ENCODE measurements around the gene EEF1AKMT4.
"Not testable (repeated sequence)": the region's sequence is repeated elsewhere in the genome, so short reads cannot be mapped to it uniquely, and the experiment has no call there.

EEF1AKMT4 gene

GRCh38 chr3:184261270-184261853 lies 11.9 kb downstream of the EEF1AKMT4 start, which contains the start of gene CAMK2N2:
Gene CAMK2N2 (minus strand): TSS chr3:184261553. CDS start chr3:184261285, 268 bp downstream.
- DNase-seq = no peak

- no peak for DNase-seq
Observed at GRCh38 chr3:184261854-184262763, 12.6 kb downstream of the EEF1AKMT4 start.

- no peak for DNase-seq
Observed at GRCh38 chr3:184262764-184263179, 13.3 kb downstream of the EEF1AKMT4 start.

GRCh38 chr3:184267249-184267648 lies 17.8 kb downstream of the EEF1AKMT4 start:
- DNase-seq = not testable (repeated sequence)

GRCh38 chr3:184272269-184272668 lies 22.8 kb downstream of the EEF1AKMT4 start:
- no peak for DNase-seq

- no peak for DNase-seq
Observed at GRCh38 chr3:184275381-184275701, 25.9 kb downstream of the EEF1AKMT4 start.

GRCh38 chr3:184275961-184276910 lies 26.8 kb downstream of the EEF1AKMT4 start, which contains the start of gene ECE2:
Gene ECE2 (plus strand): TSS chr3:184276022. CDS start chr3:184276154, 132 bp downstream.
- no peak for DNase-seq

- no peak for DNase-seq
Observed at GRCh38 chr3:184277366-184277765, 27.9 kb downstream of the EEF1AKMT4 start.

- DNase-seq = no peak
Observed at GRCh38 chr3:184282941-184283340, 33.5 kb downstream of the EEF1AKMT4 start.

- DNase-seq = no peak
Observed at GRCh38 chr3:184283681-184284080, 34.2 kb downstream of the EEF1AKMT4 start.

GRCh38 chr3:184284696-184285095 lies 35.2 kb downstream of the EEF1AKMT4 start:
- DNase-seq = no peak

GRCh38 chr3:184289426-184289938 lies 40.0 kb downstream of the EEF1AKMT4 start:
- no peak for DNase-seq

GRCh38 chr3:184290331-184290730 lies 40.9 kb downstream of the EEF1AKMT4 start:
- no peak for DNase-seq

- no peak for DNase-seq
Observed at GRCh38 chr3:184291044-184291737, 41.7 kb downstream of the EEF1AKMT4 start.

- no peak for DNase-seq
Observed at GRCh38 chr3:184291738-184292445, 42.4 kb downstream of the EEF1AKMT4 start.

- no peak for DNase-seq
Observed at GRCh38 chr3:184295771-184296170, 46.3 kb downstream of the EEF1AKMT4 start.

GRCh38 chr3:184296616-184297015 lies 47.1 kb downstream of the EEF1AKMT4 start:
- DNase-seq = no peak

- DNase-seq = peak; percentile 86
Observed at GRCh38 chr3:184298759-184299487, 49.5 kb downstream of the EEF1AKMT4 start, which contains the start of gene PSMD2. Gene PSMD2 (plus strand): TSS chr3:184299241. CDS start chr3:184299267, 26 bp downstream.

- DNase-seq = no peak
Observed at GRCh38 chr3:184299488-184300377, 50.3 kb downstream of the EEF1AKMT4 start.

GRCh38 chr3:184300378-184300720 lies 50.9 kb downstream of the EEF1AKMT4 start:
- DNase-seq = no peak
